CD1c-positive myeloid dendritic cell (primary cell): Measurements from ENCODE around the gene NTN1.
"Not testable (repeated sequence)": the region's sequence is repeated elsewhere in the genome, so short reads cannot be mapped to it uniquely, and the experiment has no call there.

Experiments used
- DNase-seq: peaks from one replicate; pipeline ENCODE4 v3.0.0-alpha.2; 2016; ENCODE audit errors: extremely low spot score

Gene NTN1

DNA sequence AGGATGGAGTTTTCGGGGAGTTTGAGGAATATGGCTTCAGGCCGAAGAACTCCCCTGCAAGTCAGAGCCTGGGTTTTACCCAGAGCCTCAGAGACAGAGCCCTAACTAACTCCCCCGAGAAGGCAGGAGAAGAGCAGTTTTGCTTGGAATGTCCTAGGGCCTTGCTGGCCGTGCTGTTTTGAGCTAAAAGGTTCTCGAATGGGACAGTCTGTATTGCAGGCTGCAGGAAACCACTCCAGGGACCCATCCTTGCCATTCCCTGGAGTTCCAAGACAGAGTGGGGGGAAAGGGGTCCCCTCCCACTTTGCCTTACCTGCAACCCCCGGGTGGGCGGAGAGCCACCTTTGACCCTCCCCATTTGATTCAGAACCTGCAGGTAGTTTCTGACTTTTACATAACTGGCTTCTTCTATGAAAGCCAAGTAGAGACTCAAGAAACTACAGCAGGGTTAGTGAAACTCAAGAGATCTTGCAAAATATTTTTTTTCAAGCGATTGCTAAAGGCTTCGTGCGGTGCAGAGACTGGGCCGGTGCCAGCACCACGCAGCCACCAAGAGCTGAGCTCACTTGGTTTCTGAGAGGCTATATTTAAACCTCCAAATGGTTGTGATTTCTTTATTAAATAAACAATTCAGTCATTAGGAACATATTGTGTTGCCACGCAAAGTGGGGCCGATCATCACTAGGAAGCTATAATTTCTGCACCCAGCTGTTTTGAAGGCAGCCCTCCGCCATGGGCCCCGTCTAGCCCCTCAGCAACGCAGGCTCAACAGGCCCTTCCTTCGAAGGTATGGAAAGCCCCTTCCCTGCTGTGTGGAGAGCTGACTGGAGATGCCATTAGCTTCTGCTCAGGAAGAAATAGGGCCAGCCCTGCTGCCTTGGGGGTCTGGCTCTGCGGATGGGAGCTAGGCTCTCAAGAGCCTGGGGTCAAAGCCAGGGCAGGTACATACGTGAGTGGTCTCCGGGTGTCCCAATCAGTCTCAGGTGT lies 223.0 kb downstream of the NTN1 start:
- DNase-seq: no peak

DNA sequence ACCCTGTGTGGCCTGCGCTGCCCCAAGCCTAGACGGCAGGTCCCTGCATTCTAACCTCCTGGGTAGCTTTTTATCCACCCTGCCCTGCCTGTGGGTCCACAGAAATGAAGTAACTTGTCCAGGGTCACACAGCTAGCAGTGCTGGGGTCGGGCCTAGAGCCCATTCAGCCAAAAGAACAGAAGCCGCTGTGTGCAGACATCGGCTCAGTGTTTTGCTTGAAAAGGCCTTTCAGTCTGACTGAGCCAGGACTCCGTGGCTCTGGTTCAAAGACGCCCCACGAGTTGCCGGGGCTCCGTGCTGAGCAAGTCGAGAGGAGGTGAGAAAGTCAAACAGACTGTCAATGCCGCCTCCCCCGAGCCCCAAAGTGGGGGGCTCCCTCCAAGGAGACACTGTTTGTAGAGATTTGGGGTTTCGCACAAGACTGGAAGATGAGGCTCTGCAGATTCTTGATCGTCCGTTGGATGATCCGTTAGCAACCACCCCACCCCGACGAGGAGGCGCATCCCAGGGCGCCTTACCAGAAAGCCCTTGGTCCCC lies 226.2 kb downstream of the NTN1 start:
- DNase-seq: no peak

DNA sequence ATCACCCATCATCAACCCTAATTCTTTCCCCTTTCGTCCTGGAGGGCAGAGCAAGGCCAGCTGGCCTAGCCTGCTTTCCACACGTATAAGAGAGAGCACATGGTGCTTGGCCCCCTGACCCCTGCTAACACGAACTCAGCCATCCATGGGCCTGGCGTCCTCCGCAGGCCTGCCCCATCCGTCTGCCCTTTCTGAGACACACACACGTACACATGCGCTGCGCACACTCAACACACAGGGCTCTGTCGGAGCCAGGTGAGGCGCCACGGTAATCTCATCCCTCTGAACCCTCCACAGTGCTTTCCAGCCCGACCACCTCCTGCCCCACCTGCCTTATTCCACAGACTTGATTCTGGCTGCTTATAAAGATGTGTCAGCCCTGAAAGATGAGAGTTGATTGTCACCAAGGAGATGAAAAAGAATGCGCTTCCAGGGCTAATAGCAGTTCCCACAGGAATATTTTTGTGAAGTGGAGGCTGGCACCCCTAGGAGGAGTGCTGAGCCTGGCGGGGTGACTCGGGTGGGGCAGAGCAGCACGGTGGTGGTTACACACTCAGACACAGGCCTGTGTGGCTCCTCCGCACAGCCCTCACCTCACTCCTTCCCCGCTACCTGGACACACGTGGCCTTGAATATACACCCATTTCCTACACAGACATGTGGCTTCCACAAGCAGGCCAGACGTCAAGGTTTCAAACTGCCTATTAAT lies 228.1 kb downstream of the NTN1 start:
- no peak for DNase-seq

GRCh38 chr17:9251273-9251672 lies 230.0 kb downstream of the NTN1 start:
- DNase-seq: no peak

- no peak for DNase-seq
Observed at GRCh38 chr17:9253308-9253707, 232.0 kb downstream of the NTN1 start.

DNA sequence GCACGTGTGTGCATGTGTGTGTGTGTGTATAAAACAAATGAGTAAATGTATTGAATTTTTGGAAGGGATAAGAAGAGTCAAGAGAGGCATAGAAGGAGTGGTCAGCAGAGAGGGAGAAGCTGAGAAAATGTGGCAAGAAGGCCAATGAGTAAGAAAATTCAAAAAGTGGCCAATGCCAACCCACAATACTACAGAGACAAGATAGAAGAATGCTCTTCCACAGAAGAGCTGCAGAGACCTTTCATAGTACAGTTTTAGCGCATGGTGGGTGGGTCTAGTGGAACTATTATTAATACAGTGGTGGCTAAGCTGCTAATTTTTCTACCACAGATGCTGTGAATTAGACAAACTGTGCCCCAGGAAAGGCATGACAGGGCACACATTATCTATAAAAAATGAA lies 233.5 kb downstream of the NTN1 start:
- DNase-seq: no peak

DNA sequence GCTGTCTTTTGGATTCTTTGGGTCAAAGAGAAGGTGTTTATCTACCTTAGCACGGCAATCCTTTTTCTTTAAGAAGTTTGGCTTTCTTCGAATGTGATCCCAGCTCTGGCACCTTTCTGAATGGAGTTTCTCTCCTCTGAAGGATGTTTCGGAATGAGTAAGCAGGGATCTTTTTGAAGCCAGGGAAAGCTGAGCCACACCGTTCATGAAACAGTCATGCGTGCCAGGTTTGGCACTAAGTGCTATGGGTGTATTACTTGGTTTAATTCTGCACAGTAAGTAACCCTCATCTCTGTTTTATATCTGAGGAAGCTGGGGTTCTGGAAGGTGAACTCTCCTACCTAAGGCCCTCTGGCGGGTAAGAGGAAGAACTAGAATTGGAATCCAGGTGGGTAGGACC lies 234.5 kb downstream of the NTN1 start:
- DNase-seq: no peak

DNA sequence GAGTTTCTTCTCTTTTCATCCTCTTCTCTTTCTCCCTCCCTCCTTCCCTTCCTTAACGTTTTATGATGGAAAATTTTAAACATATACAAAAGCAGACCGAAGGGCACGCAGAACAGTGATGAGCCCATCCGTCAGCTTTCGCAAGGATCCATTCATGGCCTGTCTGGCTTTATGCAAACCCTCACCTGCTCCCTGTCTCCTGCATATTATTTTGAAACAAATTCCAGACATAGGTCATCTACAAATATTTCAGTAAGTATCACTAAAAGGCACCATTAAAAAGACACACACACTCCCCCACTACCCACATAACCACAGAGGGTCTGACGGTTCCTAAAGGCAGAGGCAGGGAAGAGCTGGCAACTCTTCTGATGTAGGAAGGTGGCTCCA lies 235.0 kb downstream of the NTN1 start:
- DNase-seq: no peak

- DNase-seq: peak; percentile 34
Observed at GRCh38 chr17:9256751-9257629, 235.7 kb downstream of the NTN1 start.

- not testable (repeated sequence) for DNase-seq
Observed at GRCh38 chr17:9257630-9257965, 236.3 kb downstream of the NTN1 start.

- no peak for DNase-seq
Observed at GRCh38 chr17:9258115-9259015, 237.1 kb downstream of the NTN1 start.

DNA sequence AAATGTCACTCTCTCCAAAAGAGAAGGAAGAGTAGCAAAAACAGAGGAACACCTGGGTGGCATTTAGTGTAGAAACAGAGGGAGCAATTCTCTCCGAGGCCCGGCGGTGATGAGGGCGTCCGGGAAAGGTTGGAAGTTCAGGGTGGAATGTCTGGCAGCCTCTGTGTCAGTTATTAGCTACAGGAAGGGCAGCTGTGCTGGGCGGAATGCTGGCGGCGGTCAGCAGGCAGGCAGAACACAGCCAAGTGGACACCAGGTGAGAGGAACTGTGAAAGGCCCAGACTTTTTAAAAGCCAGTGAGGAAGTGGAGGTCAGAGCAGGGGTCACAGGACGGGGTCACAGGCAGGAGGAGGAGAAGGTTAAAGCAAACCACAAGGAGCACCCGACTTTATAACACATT lies 238.1 kb downstream of the NTN1 start:
- DNase-seq: no peak

DNA sequence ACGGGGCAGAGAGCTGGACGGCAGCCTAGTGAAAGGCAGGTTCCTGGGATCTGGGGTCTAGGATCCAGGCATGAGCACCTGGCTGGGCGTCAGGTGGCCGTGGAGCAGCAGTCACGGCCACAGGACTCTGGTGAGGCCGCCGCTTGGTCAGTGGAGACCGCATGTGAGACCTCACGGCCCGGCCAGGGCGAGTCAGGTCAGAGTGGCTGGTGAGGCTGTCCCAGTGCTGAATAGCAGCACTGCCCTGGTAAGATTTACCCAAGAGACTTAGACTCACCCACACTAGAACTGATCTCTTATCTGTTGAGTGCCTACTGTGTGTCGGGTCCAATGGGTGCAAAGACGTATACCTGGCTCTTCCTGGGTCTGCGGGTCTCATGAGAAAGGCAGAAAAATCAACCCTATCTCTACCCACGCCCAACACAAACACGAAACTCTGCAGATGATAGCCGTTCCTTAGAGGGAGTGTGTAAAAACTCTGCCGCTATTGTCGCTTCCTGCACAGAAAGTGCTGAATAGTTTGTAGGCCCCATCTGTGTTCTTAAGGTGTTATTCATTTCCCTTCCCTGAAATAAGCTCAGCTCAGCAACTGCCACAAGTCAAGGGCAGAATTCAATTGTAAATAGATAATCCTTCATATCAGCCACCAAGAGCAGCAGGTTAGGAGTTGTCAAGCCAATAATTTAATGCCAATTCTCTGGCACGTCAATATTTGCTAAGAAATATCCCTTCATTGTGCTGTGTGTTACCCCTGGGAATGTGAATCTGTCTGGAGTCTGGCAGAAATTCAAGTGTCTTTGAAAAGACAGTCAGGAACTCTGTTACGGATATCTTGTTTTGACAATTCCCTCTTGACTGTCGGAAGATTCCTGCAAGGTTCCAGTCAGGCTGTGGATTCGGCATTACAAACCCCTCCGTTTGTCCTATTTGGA lies 240.0 kb downstream of the NTN1 start:
- DNase-seq: no peak

- no peak for DNase-seq
Observed at GRCh38 chr17:9266031-9266680, 244.8 kb downstream of the NTN1 start.

DNA sequence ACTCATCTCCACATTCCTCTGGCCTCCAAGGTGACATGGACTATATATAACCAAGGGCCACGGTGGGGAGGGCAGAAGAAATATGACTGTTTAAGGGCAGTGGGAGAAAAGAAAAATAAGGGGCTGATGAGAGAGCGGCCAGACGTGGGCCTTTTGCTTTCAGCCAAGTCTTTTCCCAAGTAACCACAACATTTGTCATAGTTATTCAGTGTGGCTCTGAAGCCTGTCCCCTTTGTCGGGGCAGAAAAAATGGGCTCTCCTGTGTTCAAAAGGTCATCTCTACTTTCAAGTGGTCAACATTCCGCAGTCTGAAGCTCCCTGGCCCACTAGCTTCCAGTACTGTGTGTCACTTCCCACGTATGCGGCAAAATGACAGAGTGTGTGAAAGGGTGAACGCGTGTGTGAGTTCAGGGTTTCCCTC lies 245.4 kb downstream of the NTN1 start:
- DNase-seq: no peak

GRCh38 chr17:9268546-9268945 lies 247.2 kb downstream of the NTN1 start:
- no peak for DNase-seq

GRCh38 chr17:9269350-9270035 lies 248.2 kb downstream of the NTN1 start:
- DNase-seq: no peak

DNA sequence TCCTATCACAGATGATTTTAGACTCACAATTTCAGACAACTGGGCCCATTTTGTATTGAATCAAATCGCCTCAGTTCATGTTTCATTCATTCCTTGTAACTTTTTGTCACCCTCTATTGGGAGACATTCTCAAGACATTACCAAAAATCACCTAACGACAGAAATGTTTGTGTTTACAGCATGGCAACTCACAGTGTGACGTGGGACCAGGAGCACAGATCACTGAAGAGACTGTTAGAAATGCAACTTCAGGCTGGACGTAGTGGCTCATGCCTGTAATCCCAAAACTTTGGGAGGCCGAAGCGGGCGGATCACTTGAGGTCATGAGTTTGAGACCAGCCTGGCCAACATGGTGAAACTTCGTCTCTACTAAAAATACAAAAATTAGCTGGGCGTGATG lies 249.6 kb downstream of the NTN1 start:
- no peak for DNase-seq

DNA sequence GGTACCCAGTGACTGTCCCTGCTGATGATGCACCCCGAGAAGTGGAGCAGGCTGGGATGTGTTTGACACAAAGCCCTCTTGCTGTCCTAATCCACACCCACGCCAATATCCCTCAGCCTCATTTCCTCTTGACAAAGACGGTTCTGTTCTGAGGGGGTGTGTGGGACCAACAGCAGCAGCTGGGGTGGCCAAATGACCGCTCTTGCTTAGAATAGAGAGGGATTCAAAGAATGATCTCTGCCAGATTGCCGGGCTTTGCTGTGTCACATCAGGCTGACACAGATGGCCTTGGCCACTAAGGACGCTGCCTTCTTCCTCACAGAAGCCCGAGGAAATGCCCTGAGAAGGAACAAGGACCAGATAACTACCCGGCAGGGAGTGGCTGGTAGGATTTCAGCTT lies 250.7 kb downstream of the NTN1 start:
- peak; percentile 17 for DNase-seq
